ENCODE results near the gene EYA4. TPM values are rescaled to one million over a fixed set of nuclear protein-coding genes. Genes with fewer than 3 reads are reported as not detected.

Gene EYA4
- total RNA-seq, 1 donor from 2014 or later: 5.3 TPM

DNA sequence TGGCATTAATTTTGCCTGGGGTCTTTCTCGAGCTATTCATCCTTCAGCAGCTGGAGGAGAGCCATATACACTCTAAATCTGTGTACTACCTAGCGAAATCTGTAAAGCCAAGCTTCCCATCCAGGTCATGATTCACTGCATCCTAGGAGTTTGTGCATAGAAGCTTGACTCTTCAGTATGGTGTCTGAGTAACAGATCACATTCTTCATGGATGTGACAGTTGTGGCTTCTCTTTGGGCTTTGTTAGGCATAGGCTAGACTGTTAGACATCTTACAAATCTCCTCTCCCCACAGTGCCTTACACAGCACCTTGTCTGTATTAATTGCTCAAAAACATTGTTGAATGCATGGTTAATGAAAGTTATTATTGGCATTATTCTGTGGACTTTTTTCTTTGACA is 177.0 kb downstream of the EYA4 start:
- intact Hi-C loops (cut with DNase I): no loop called here
- no peak for ATAC-seq

DNA sequence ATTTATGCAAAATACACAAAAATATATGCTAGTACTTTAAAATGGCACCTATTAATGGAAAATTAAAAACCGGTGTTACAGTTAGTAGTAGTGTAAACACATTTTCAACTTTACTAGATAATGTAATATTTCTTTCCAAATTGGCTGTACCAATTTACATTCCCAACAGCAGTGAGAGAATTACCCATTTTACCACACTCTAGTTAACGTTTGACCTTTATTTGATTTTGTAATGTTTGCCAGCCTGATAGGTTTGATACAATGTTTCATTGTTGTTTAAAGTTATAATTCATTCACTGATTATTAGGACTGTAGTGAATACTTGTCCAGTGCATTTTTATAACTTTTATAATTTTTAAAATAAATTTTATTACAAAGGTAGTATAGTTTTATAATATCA is 182.1 kb downstream of the EYA4 start:
- intact Hi-C loops (cut with DNase I): no loop called here
- DNase-seq (ENCODE audit: low spot score) (no peak), ATAC-seq (no peak)

More for the DNA sequence above, 177.0 kb downstream of the EYA4 start:
- no peak for DNase-seq (ENCODE audit: low spot score)

DNA sequence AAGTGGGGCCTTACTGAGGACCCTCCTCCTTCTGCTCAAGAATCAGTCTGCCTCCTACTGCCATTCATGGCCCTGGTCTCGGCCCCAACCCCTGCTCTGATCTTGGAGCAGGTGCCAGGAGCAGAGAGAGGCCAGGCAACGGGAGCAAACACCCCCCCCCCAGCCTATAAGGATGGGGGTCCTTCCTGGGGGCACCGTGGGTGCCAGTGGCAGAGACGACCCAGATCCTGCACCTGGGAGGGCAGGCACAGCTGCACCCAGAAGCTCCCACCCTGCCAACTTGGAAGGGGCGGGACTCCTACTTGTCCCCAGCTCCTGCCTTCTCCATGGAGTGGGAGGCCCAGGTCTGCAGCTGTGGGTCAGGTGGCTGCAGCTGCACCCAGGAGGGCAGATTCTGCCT is 183.2 kb downstream of the EYA4 start:
- no peak for DNase-seq (ENCODE audit: low spot score)
- peak; percentile 45 for ATAC-seq
- intact Hi-C loops (cut with DNase I): no loop called here

DNA sequence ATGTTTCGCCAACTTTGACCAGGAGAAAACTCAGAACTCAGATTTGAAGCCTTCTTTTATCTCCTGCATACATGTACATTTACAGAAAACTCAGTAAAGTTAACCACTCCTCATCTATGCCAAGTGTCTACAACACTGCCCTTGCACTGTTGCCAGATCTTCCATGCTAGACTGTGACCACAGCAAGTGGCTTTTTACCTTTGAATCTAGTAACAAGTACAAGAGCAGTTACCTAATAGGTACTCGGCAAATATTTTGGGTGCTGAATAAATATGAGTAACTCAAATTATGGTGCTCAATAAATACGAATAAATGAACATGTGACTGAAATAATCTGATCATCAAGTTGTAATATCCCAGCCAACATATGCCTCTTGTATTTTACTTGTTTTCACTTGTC is 184.9 kb downstream of the EYA4 start:
- ATAC-seq: no peak
- intact Hi-C loops (cut with DNase I): no loop called here
- no peak for DNase-seq (ENCODE audit: low spot score)

DNA sequence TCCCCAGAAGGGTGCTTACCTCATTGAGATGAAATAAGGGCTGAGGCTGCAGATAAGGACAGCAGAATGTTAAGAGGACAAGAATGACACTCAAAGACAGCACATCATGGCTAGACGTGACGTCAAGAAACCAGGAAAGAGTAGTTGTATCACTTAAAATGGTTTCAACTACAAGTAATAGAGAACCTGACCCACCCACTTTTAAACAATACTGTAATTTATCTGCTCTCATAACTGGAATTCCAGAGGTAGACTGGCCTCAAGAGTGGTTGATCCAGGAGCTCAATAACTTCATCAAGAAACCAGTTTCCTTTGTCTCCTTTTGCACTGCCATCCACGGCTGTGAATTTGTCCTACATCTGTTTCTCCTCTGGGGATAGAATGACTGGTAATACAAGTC is 187.1 kb downstream of the EYA4 start:
- no peak for ATAC-seq
- DNase-seq (ENCODE audit: low spot score): no peak
- intact Hi-C loops (cut with DNase I): no loop called here

DNA sequence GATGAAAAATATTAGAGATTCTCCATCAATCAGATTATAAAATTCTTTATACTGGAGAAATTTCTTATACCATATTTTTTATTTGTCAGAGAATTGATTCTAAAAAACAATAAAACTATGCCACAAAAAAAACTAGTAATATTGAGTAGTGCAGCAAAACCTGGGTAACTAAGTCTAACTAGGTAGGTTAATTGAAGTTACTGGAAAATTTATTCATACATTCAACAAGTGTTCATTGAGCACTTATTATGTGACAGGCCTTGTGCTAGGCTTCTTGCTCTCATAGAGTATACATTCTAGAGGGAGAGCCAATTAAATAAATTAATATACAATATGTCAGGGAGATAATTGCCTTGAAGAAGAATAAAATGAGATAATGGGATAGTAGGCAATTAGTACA is 189.4 kb downstream of the EYA4 start:
- DNase-seq (ENCODE audit: low spot score) (no peak), ATAC-seq (no peak)
- intact Hi-C loops (cut with DNase I): no loop called here

DNA sequence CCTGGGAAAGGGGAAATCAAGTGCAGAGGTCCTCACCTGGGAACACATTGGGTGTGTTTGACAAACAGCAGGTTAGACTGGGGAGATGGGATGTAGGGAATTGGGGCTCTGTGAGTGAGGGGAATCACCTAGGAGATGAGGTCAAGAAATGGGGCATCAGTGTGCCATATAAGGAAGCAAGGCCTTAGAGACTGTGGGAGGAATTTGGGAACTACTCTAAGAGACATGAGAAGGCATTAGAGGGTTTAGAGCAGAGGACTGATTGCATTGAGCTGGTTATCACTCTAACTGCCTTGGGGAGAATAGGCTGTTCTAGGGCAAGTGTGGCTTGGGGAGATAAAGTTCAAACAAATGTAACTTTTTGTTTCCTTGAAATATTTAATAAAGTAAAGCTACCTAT is 189.9 kb downstream of the EYA4 start:
- no peak for DNase-seq (ENCODE audit: low spot score)
- ATAC-seq: no peak
- intact Hi-C loops (cut with DNase I): no loop called here

DNA sequence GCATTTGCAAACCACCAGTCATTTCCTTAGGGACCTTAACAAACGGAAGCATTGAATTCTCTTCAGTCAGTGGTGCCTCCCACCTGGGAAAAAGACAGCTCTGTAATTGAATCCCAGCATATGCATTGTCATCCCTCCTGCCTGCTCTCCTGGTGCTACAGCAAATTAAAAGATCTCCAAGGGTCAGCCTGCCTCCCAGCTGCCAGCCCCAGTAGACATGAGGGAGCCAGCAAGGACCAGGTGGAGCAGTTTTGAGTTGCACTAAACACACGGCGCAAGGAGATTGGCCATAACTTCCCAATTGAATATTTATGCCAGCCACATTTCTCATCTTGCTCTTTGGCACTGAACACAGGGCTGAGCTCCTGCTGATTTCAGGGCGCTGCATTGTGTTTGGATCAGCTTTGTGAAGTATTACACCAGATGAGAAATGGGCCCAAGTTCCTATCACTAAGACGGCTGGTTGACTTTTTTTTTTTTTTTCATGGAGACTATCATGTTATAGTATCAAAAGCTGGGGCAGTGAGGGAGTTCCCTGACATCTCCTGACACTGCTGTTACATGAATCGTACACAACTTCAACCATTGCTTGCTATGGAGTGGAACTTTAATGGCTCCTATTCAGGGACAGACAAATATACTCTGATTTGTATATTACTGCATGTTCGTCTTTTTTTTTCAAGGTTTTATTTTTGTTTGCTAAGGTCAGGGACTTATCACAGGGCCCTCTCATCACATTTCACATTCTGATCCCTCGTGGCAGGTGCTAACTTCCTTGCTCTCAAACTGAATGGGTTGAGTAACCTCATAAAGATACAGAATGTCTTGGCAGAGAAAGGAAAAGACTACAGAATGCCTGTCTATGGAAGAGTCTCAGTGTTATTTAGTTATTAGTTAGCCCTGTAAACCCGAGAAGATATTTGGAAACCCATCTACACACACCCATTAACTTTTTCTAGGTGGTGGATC is 191.1 kb downstream of the EYA4 start:
- ATAC-seq (no peak), DNase-seq (ENCODE audit: low spot score) (no peak)
- intact Hi-C loops (cut with DNase I): no loop called here

DNA sequence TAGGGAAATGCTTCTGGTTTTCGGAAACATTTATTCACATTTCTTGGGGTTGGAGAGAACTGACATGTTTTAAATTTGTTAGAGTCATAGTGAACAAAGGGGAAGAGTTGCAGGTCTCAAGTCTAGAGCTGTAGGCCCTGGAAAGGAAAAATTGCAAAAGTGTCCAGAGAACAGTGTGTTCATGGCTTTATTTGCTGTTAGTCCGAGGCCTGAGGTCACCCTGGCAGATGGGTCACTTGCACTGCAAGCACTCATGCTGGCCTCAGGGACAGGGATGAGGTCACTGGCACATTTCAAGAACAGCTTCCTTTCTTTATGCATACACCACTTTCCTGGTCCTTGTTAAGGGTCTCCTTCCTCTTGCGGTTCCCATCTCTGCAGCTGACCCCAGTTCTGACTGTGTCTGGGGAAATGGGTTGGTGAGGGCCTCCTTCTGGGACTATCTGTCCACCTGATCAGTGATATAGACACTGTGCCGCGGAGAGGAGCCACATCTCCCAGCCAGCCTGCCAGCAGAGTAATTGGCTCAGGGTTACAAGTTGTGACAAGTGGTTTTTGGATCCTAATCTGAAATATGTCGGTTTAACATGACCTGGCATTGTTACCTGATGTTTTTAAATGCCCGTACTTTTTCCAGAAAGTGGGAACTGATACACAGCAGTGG is 194.0 kb downstream of the EYA4 start:
- ATAC-seq: no peak

DNA sequence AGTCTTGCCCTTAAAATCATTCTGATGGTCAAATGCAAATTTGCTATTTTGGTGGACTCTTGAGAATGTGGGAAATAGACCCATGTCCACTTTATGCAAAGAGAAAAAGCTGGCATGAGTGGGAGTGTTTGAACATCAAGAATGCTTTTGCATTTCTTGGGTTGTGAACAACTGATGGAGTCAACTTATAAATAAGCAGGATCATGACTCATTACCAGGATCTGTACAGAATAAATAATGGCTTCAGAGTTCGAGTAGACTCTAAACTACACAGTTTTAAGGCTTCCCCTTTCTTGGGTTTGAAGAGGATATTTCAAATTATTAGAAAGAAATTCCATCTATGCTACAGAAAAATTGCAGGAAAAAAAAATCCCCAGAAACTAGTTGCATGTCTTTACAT is 195.5 kb downstream of the EYA4 start:
- no peak for ATAC-seq
- intact Hi-C loops (cut with DNase I): no loop called here

More for the DNA sequence above, 194.0 kb downstream of the EYA4 start:
- no peak for DNase-seq (ENCODE audit: low spot score)
- intact Hi-C loops (cut with DNase I): no loop called here

DNA sequence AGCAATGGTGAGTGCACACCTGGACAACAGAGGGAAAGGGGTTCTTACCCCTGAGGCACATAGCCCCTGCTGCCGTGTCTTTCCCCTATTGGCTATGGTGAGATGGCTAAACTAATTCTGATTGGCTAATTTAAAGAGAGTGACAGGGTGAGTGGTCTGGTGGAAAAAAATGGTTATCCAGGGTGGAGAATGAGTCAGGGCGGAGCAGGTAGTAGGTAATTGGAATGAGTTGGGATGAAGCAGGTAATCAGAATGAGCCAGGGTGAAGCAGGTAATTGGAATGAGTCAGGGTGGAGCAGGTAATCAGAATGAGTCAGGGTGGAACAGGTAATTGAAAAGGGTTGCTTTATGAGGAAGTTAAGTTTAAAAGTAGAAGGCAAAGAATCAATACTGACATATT is 200.3 kb downstream of the EYA4 start:
- intact Hi-C loops (cut with DNase I): no loop called here
- ATAC-seq (no peak), DNase-seq (ENCODE audit: low spot score) (no peak)

More for the DNA sequence above, 195.5 kb downstream of the EYA4 start:
- DNase-seq (ENCODE audit: low spot score): no peak

DNA sequence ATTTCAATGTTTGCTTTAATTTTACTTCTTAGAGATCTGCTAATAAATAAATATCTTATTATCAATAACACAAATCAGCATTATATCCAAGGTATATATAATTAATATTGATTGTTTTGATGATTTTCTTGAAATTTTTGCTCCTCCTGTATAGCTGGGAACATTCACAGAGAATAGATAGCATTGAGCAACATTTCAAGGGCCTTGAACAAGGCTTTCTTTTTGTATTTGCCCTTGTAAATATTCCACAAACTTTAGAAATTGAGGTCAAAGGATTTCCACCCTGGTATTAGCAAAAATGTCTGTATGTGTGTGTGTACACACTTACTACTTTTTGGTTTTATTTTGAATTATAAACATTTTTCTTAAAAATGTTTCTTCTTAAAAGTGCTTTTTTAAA is 205.6 kb downstream of the EYA4 start:
- intact Hi-C loops (cut with DNase I): no loop called here
- no peak for ATAC-seq
- no peak for DNase-seq (ENCODE audit: low spot score)

DNA sequence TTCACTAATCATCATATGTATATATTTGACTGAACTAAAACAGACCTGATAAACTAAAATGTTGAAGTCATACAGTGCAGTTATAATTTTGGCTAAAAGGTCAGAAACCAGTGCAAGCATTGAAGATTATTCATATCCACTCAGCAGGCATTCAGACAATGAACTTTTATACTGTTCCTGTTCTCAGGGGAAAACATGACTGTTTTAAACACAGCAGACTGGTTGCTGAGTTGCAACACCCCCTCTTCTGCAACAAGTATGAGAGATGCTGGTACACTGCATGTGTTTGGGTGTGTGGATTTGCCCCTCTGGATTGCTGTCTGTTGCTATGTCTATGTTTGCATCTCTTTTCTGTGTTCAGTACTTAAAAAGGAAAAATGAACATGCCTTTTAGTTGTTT is 206.8 kb downstream of the EYA4 start:
- DNase-seq (ENCODE audit: low spot score) (no peak), ATAC-seq (peak; percentile 84)
- intact Hi-C loops (cut with DNase I): no loop called here

DNA sequence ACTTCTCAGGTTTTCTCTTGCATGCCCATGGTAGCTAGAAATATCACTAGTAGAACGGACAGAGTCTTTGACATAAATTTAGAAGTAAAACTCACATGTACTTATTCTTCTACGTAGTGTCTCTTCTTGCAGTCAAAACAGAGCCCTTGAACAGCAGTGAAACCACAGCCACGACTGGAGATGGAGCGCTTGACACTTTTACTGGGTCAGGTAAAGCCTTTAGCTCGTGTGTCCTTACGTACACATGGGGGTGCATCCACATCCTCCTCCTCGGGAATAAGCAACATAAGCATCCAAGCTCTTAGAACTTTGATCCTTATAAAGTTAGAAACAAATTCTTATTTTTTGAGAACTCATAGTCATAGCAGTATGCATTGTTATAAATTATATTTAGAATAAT is 215.3 kb downstream of the EYA4 start:
- DNase-seq (ENCODE audit: low spot score): no peak
- intact Hi-C loops (cut with DNase I): no loop called here
- ATAC-seq: no peak

DNA sequence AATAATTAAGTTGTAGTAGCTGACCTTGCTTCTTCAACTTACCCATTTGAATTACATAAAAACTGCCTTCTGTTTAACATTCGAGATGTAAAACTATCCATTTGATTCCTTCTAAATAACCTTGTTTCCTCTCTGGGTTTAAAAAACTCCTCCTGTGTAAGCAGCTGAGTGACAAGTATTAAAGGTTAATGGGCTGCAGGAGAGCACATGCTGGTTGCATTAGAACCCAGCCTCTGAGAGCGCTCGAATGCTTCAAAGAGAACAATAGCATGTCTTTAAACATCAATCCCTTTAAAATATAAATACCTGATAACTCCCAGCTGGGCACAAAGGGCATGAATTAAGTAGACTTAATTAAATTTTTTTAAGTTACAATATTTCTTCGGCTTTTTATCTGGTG is 215.8 kb downstream of the EYA4 start:
- intact Hi-C loops (cut with DNase I): no loop called here
- ATAC-seq (no peak), DNase-seq (ENCODE audit: low spot score) (no peak)

DNA sequence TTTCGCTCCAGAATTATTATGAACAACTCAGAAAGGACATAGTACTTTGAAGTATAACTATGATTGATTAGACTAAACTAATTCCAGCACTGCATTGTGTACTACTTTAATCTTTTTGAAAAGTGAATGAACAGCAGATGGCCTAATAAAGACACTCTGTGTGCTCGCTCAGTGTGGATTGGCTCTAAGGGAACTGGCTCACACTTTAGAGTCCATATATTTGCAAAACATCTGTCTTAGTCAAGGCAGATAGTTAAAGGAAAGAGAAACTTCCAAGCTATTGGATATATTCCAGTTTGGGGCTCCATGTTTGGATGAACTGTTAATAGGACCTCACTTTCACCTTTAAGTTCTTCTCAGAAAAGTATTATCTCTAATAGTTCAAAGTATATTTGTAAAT is 218.9 kb downstream of the EYA4 start:
- intact Hi-C loops (cut with DNase I): no loop called here
- ATAC-seq (no peak), DNase-seq (ENCODE audit: low spot score) (no peak)

DNA sequence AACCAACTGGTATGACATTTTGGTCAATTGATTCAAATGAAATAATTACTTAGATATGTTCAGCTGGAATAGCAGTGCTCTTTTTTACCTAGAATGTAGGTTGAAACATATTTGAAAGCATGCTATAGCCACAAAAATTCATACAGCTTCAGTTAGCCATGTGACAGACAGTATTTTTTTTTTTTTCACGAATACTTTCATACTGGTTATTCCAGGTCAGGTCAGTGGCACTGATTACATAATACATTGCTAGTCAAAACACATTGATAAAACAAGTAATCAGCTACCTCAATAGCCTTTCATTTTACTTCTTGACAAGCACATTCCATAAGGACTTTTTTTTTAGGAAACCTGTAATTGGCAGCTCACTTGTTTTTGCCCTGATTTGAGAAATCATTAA is 222.6 kb downstream of the EYA4 start:
- DNase-seq (ENCODE audit: low spot score): no peak
- no peak for ATAC-seq
- intact Hi-C loops (cut with DNase I): no loop called here

DNA sequence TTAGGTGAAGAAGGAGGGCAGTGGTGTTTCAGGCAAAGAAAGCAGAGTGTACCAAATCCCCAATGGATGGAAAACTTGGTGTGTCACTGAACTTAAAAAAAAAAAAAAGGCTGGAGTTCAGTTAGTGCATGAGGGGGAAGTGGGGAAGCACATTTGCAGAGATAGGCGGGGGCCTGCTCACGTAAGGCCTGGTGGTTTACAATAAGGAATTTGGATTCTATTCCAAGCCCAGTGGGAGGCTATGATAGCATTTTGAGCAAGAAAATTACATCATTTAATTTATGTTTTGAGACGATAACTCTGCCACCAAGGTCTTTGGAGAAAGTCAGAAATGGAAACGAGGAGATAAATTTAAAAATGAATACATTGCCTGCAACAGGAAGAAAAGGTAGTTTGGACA is 225.5 kb downstream of the EYA4 start:
- intact Hi-C loops (cut with DNase I): no loop called here
- ATAC-seq: no peak

DNA sequence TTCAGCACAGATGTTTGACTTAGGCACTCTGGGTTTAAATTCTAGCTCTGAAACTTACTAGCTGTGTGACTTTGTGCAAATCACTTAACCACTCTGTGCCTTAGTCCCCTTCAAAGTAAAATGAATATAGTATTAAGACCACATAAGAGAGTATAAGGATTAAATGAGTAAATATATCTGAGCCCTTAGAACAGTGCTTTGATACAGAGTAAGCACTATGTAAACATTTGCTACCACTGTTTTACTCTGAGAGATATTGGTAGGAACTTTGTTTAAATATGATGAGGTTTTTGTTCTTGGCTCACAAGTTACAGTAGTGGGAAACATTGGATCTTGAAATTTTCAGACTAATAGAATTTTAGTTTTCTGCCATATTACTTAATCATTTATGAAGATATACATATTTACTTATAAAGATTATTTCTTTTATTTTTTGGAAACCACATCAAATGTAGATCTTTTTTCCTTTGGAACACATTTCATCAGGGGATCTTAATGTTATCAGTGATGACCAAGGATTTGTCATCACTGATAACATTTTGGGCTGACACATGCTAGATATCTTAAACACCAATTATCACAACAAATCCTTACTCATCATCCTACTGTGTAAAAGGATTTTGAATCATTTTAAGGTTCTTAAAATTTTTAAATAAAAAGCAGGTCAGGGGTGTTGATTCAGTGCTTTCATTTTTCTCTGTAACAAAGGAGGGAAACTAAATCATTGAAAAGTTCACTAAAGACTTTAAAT is 226.2 kb downstream of the EYA4 start:
- DNase-seq (ENCODE audit: low spot score) (no peak), ATAC-seq (no peak)
- intact Hi-C loops (cut with DNase I): no loop called here

More for the DNA sequence above, 225.5 kb downstream of the EYA4 start:
- DNase-seq (ENCODE audit: low spot score): no peak

DNA sequence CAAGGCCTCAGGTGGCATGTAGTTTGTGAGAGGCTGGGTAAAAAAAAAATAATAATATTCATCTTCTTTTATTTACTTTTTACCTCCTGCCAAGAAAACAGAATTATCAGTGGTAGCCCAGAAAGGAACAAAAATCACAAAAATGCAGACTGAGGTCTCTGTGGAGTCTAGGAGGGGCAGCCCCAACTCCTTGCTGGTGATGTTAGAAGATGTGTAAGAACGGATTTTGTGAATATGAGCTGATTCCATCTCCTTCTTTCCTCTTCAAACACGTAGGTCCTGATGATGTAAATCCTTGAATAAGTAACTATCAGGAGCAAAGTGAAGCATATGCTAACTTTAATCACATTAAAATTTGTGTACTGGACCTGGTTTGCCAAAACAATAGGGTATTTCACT is 226.8 kb downstream of the EYA4 start:
- intact Hi-C loops (cut with DNase I): no loop called here
- DNase-seq (ENCODE audit: low spot score): no peak
- no peak for ATAC-seq

Measured in sciatic nerve (tissue), 2 donors.